Activated CD4-positive, alpha-beta T cell treated with anti-CD3 and anti-CD28 coated beads for 24 hours (primary cell): Measurements from ENCODE around the gene USP49.

Source experiments
- DNase-seq, 2 donors: peaks; one replicate each; pipeline ENCODE4 v3.0.0-alpha.2; 2020; ENCODE audit warnings: low read depth in 2 of 2

The USP49 gene

DNA sequence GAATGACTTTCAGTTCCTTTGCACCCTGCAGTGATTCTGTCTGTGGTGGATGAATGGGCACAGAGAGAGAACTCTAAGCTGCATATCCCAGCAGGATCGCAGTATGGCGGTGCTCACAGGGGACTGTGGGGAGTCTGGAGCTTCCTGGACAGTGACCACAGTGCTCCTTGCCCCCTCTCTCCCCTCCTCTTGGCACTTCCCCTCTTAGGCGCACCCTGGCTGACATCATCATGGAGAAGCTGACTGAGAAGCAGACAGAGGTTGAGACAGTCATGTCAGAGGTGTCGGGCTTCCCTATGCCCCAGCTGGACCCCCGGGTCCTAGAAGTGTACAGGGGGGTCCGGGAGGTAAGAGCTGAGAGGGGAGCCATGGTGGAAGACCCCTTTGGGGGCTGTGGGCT, 34.7 kb upstream of the USP49 start:
- no peak for DNase-seq

- DNase-seq: no peak
Observed at GRCh38 chr6:41927253-41927652, 32.1 kb upstream of the USP49 start.

GRCh38 chr6:41922154-41922553, 27.0 kb upstream of the USP49 start:
- DNase-seq: no peak

- DNase-seq: no peak
Observed at GRCh38 chr6:41921712-41921998, 26.5 kb upstream of the USP49 start.

GRCh38 chr6:41920921-41921711, 25.9 kb upstream of the USP49 start, which contains the start of the genes BYSL and MED20:
Gene BYSL, plus strand, starts transcription at chr6:41921499. Its CDS starts 64 bp downstream, at chr6:41921563.
Gene MED20, minus strand, starts transcription at chr6:41921139. Its CDS starts 121 bp downstream, at chr6:41921018.
- DNase-seq: peak; percentile 91 to 94

- DNase-seq: no peak
Observed at GRCh38 chr6:41917528-41917927, 22.4 kb upstream of the USP49 start.

DNA sequence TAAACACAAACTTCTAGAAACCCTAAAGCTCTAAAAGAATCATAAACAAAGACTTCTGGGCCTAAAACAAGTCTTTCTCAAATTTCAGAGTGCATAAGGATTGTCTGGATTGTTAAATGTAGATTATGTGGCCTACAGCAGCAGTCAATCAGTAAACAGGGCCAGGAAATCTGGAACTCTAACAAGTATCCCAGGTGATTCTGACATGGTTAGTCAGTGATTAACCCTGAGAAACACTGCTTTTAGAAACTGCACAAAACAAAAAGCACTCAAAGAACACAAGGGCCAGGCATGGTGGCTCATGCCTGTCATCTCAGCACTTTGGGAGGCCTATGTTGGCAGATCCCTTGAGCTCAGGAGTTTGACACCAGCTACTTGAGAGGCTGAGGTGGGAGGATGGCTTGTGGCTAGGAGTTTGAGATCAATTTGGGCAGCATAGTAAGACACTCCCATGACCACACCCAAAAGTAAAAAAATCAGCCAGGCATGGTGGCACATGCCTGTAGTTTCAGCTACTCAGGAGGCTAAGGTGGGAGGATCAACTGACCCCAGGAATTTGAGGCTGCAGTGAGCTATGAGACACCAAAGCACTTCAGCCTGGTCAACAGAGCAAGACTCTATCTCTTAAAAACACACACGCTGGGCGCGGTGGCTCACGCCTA, 19.8 kb upstream of the USP49 start:
- no peak for DNase-seq

GRCh38 chr6:41914343-41914742, 19.2 kb upstream of the USP49 start:
- DNase-seq: no peak

- DNase-seq: no peak
Observed at GRCh38 chr6:41909727-41910126, 14.6 kb upstream of the USP49 start.

GRCh38 chr6:41901882-41902519, 6.8 kb upstream of the USP49 start:
- peak; percentile 35 to 46 for DNase-seq

DNA sequence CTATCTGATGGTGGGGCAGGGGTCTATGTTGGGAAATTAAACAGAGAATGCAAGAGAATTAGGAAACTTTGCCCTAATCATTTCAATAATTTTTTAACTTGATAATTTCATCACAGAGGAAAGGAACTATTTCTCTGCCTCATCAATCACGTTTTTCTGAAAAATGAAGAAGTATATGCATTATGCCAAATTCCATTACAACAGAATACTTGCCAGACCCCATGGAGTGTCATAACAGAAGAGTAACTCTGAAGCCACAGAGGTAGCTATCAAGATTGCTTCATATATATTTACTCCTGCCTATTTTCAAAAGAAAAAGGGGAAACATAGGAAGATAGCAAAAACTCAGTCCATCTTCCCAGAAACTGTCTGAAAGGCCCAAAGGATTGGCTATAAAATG, 5.7 kb upstream of the USP49 start:
- DNase-seq: no peak

GRCh38 chr6:41896281-41896680, 1.1 kb upstream of the USP49 start:
- DNase-seq: no peak

DNA sequence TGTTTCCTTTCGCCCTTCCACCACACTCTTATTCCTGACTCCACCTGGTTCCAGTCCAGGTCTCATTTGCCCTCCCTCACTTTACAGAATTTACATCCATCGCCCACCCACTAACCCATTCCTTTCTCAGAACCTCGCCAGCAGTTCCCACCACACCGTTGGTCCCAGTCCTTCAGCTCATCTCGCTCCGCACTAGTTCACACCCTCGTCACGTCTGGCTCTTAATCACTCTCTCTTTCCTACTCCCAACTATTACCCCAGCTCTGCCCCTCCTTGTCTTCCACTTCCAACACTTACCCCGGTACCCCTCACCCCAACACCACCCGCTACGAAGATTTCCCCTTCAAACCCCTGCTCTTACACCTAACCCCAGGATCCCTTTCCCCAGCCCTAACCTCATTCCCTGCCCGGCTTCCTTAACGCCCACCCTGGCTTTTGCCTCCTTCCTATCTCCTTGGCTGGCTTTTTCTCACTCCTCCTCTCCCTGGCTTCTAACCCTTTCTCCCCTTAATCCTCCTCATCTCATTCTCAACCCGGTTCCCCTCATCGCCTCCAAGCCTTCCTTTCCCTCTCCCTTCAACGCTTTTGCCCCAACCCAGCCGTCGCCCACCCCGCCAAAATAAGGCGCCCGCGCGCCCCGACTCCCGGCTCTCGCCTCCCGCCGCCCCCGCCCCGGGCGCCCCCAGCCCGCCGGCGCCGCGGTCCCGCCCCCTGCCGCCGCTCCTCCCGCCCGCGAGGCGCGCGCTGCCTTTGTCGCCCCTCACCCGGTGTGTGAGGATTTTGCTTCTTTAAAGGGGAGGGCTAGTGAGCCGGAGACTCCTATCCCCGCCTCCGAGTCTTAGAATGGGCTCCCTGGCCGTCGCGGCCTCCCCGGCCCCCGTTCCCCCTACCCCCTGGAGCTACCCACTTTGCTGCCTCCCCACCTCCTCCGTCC, 542 bp downstream of the USP49 start:
- peak in 1 of 2 donors; percentile 8 for DNase-seq

GRCh38 chr6:41892921-41893564, 2.1 kb downstream of the USP49 start:
- DNase-seq: no peak

- no peak for DNase-seq
Observed at GRCh38 chr6:41887331-41887751, 7.8 kb downstream of the USP49 start.

GRCh38 chr6:41885930-41886329, 9.2 kb downstream of the USP49 start:
- no peak for DNase-seq

GRCh38 chr6:41884957-41885356, 10.2 kb downstream of the USP49 start:
- DNase-seq: no peak

GRCh38 chr6:41881506-41881905, 13.7 kb downstream of the USP49 start:
- DNase-seq: no peak

DNA sequence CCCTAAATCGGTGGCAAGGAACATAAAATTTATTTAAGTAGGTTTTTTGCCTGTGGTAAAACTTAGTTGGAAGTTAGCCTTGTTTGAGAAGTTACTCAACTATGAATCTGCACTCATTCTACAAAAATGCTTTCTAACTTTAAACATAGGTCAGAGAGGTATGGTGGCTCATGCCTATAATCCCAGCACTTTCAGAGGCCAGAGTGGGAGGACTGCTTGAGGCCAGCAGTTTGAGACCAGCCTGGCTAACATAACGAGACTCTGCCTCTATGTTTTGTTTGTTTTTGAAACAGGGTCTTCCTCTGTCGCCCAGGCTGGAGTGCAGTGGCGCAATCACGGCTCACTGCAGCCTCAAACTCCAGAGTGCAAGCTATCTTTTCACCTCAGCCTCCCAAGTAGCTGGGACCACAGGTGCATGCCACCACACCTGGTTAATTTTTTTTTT, 16.2 kb downstream of the USP49 start:
- no peak for DNase-seq

GRCh38 chr6:41878246-41878645, 16.9 kb downstream of the USP49 start:
- no peak for DNase-seq

DNA sequence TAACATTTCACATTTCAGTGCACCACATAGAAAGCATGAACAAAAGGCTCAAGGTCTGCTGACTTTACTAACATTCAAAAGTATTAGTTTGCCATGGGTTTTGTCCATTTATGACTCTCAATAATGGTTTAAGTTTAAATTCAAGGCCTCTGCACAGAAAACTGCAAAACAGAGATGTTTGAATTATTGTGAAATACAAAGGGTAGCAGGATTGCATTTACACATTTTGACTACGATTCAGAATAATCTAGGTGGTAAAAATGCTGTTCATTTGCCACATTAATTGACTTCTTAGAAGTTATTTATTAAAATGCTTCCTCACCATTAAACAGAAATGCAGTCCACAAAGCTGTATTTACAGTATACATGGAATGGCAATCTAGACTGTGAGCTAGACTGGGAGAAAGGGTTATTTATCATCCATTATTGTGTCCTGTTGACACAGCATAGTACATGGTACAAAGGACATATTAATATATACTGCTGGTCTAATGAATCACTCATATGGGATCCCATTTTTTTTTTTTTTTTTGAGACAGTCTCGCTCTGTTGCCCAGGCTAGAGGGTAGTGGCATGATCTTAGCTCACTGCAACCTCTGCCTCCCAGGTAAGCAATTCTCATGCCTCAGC, 18.0 kb downstream of the USP49 start:
- DNase-seq: no peak
